ENCODE data around the gene MAGOHB. TPM values are rescaled to one million over a fixed set of nuclear protein-coding genes. Genes with fewer than 3 reads are reported as not detected.

The MAGOHB gene
- total RNA-seq, 1 donor from 2014 or later = 39.6 TPM

DNA sequence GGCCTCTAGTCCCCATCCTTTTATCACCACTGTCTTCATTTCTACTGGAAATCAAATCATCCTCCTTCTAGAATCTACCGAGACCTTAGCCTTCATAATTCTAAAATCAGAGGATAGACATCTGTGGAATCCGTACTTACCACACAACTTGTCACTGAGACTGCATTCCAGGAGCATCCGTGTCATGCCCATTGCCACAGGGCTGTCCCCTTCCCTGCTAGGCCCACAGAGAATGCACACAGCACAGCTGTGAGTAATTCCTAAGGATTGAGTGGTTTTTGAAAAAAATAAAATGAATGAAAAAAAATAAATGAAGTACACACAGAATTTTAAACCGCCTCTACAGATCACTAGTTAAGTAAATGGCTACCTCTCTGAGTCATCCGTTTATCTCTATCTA lies 21.0 kb upstream of the MAGOHB start:
- no peak for TF ChIP-seq CTCF (conservative IDR thresholded peaks at IDR 0.05)
- Mint-ChIP-seq H3K27me3 (peaks cover 4% of the 10 kb centered on the region), H3K27ac (peak overlapping the region; percentile 81), H3K9me3 (no peaks in the 10 kb centered on the region), H3K4me3 (peak overlapping the region; percentile 1), H3K36me3 (peaks cover 12% of the 10 kb centered on the region), H3K4me1 (ENCODE audit: unreplicated experiment) (no peaks in the 10 kb centered on the region)
- no peak for DNase-seq (ENCODE audit: extremely low spot score, unreplicated experiment)

- H3K27ac Mint-ChIP-seq = peak overlapping the region; percentile 81
- H3K4me1 Mint-ChIP-seq (ENCODE audit: unreplicated experiment) = no peaks in the 10 kb centered on the region
- H3K36me3 Mint-ChIP-seq = peaks cover 12% of the 10 kb centered on the region
- H3K4me3 Mint-ChIP-seq = no peak overlapping the region
- no peak for DNase-seq (ENCODE audit: extremely low spot score, unreplicated experiment)
- H3K27me3 Mint-ChIP-seq = peaks cover 6% of the 10 kb centered on the region
- H3K9me3 Mint-ChIP-seq = no peaks in the 10 kb centered on the region
- no peak for TF ChIP-seq CTCF (conservative IDR thresholded peaks at IDR 0.05)
Observed at GRCh38 chr12:10633541-10633940, 20.1 kb upstream of the MAGOHB start.

DNA sequence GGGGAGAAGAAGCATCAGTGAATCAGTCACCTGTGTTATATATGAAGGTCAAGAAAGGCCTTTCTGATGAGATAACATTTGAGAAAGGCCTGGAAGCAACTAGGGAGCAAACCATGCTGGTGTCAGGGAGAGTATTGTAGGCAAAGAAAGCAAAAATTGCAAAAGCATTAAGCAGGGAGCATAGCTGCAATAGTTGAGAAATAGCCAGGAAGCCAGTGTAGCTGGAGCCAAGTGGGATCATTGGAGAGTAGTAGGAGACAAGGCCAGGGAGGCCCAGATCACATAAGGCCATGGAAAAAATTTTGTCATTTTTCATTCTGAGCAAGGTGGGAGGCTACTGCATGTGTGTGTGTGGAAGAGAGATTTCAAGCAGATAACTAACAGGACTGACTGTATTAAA lies 18.8 kb upstream of the MAGOHB start:
- no peak for TF ChIP-seq CTCF (conservative IDR thresholded peaks at IDR 0.05)
- no peaks in the 10 kb centered on the region for H3K9me3 Mint-ChIP-seq
- no peaks in the 10 kb centered on the region for H3K4me1 Mint-ChIP-seq (ENCODE audit: unreplicated experiment)
- peaks cover 10% of the 10 kb centered on the region for H3K27me3 Mint-ChIP-seq
- H3K4me3 Mint-ChIP-seq = no peak overlapping the region
- no peak overlapping the region for H3K27ac Mint-ChIP-seq
- DNase-seq (ENCODE audit: extremely low spot score, unreplicated experiment) = no peak
- H3K36me3 Mint-ChIP-seq = peaks cover 12% of the 10 kb centered on the region

GRCh38 chr12:10624605-10625004 lies 11.2 kb upstream of the MAGOHB start:
- Mint-ChIP-seq H3K36me3 (no peaks in the 10 kb centered on the region), H3K27ac (no peak overlapping the region), H3K27me3 (peaks cover 22% of the 10 kb centered on the region), H3K4me1 (ENCODE audit: unreplicated experiment) (no peaks in the 10 kb centered on the region), H3K9me3 (no peaks in the 10 kb centered on the region), H3K4me3 (no peak overlapping the region)
- no peak for DNase-seq (ENCODE audit: extremely low spot score, unreplicated experiment)
- TF ChIP-seq CTCF (conservative IDR thresholded peaks at IDR 0.05) = no peak

- no peak for DNase-seq (ENCODE audit: extremely low spot score, unreplicated experiment)
- no peak for TF ChIP-seq CTCF (conservative IDR thresholded peaks at IDR 0.05)
- no peak overlapping the region for H3K4me3 Mint-ChIP-seq
- H3K9me3 Mint-ChIP-seq = no peaks in the 10 kb centered on the region
- no peaks in the 10 kb centered on the region for H3K4me1 Mint-ChIP-seq (ENCODE audit: unreplicated experiment)
- peaks cover 22% of the 10 kb centered on the region for H3K27me3 Mint-ChIP-seq
- no peaks in the 10 kb centered on the region for H3K36me3 Mint-ChIP-seq
- no peak overlapping the region for H3K27ac Mint-ChIP-seq
Observed at GRCh38 chr12:10623131-10623530, 9.7 kb upstream of the MAGOHB start.

DNA sequence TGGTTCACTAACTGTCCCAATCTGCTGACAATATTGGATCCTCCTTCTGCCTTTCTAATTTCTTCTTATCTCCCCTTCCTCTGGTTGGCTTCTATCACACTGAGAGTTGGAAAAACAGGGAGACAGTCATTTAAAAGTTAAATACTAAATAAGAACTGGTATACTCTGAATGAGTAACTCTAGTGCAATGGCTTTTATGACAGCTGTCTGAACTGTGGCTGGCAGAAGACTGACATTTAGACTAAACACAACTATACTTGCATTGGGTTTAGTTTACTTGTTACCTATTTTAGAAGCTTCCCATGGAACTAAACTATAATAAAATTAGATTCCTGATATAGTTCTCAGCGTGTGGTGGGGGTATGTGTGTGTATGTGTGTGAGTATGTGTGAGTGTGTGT lies 7.9 kb upstream of the MAGOHB start:
- no peak for TF ChIP-seq CTCF (conservative IDR thresholded peaks at IDR 0.05)
- Mint-ChIP-seq H3K9me3 (no peaks in the 10 kb centered on the region), H3K36me3 (no peaks in the 10 kb centered on the region), H3K4me1 (ENCODE audit: unreplicated experiment) (no peaks in the 10 kb centered on the region), H3K27me3 (peaks cover 22% of the 10 kb centered on the region), H3K4me3 (no peak overlapping the region), H3K27ac (no peak overlapping the region)
- DNase-seq (ENCODE audit: extremely low spot score, unreplicated experiment) = no peak
